Peyer's patch (tissue), 4 donors: ENCODE results near the gene CWC25.

Source experiments
- POLR2A ChIP-seq, 2 donors: fragments of 450-650 bp; IDR thresholded peaks; one replicate each; pipeline ENCODE4 v1.5.1; 2017; ENCODE audit warnings: antibody characterized with exemption in 2 of 2, mild to moderate bottlenecking in 2 of 2, moderate library complexity in 2 of 2
- TF ChIP-seq, protein P1 (sequence below), 6 experiments: fragments of 450-650 bp in 4 of 6; fragments of 200-600 bp in 2 of 6; sonication (generic) in 1 of 6; IDR thresholded peaks; one replicate each; pipeline ENCODE4 v1.5.1; 2017 to 2019; ENCODE audit warnings: antibody characterized with exemption in 6 of 6, mild to moderate bottlenecking in 3 of 6, moderate library complexity in 1 of 6

- TF ChIP-seq, protein P1, sequence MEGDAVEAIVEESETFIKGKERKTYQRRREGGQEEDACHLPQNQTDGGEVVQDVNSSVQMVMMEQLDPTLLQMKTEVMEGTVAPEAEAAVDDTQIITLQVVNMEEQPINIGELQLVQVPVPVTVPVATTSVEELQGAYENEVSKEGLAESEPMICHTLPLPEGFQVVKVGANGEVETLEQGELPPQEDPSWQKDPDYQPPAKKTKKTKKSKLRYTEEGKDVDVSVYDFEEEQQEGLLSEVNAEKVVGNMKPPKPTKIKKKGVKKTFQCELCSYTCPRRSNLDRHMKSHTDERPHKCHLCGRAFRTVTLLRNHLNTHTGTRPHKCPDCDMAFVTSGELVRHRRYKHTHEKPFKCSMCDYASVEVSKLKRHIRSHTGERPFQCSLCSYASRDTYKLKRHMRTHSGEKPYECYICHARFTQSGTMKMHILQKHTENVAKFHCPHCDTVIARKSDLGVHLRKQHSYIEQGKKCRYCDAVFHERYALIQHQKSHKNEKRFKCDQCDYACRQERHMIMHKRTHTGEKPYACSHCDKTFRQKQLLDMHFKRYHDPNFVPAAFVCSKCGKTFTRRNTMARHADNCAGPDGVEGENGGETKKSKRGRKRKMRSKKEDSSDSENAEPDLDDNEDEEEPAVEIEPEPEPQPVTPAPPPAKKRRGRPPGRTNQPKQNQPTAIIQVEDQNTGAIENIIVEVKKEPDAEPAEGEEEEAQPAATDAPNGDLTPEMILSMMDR (IDR thresholded peaks at IDR 0.05) = no peak
- TF ChIP-seq POLR2A (IDR thresholded peaks at IDR 0.05) = no peak
These were observed 19.2 kb upstream of the CWC25 start for GRCh38 chr17:38844261-38844757.
